HG02642 (cell line): ENCODE results near the gene EDARADD.
"Not testable (repeated sequence)": the region's sequence is repeated elsewhere in the genome, so short reads cannot be mapped to it uniquely, and the experiment has no call there.

ENCODE experiments used
- ATAC-seq: cut with Tn5 transposase; IDR thresholded peaks from one replicate; pipeline ENCODE4 v1.9.1; 2021; ENCODE audit warnings: mild to moderate bottlenecking; ENCODE audit not compliant: unreplicated experiment, poor library complexity

The EDARADD gene

GRCh38 chr1:236426215-236426614 lies 32.1 kb downstream of the EDARADD start:
- ATAC-seq = no peak

- ATAC-seq = no peak
These were observed 35.7 kb downstream of the EDARADD start for GRCh38 chr1:236429715-236430274.

GRCh38 chr1:236433819-236434315 lies 39.8 kb downstream of the EDARADD start:
- no peak for ATAC-seq

- ATAC-seq = no peak
These were observed 44.5 kb downstream of the EDARADD start for GRCh38 chr1:236438614-236439013.

- no peak for ATAC-seq
These were observed 46.3 kb downstream of the EDARADD start for GRCh38 chr1:236440373-236440772.

- ATAC-seq = no peak
These were observed 56.7 kb downstream of the EDARADD start for GRCh38 chr1:236450779-236451178.

GRCh38 chr1:236451796-236452373 lies 57.8 kb downstream of the EDARADD start:
- peak; percentile 69 for ATAC-seq

GRCh38 chr1:236455243-236455642 lies 61.2 kb downstream of the EDARADD start:
- ATAC-seq = no peak

GRCh38 chr1:236457775-236458174 lies 63.7 kb downstream of the EDARADD start:
- ATAC-seq = peak; percentile 65

- no peak for ATAC-seq
These were observed 64.9 kb downstream of the EDARADD start for GRCh38 chr1:236458996-236459395.

GRCh38 chr1:236460103-236460502 lies 66.0 kb downstream of the EDARADD start:
- no peak for ATAC-seq

GRCh38 chr1:236464197-236464596 lies 70.1 kb downstream of the EDARADD start:
- not testable (repeated sequence) for ATAC-seq

- ATAC-seq = peak; percentile 55
These were observed 71.3 kb downstream of the EDARADD start for GRCh38 chr1:236465231-236465958.

- ATAC-seq = peak; percentile 91
These were observed 71.8 kb downstream of the EDARADD start for GRCh38 chr1:236465959-236466303.

- no peak for ATAC-seq
These were observed 73.2 kb downstream of the EDARADD start for GRCh38 chr1:236467327-236467641.

- no peak for ATAC-seq
These were observed 74.5 kb downstream of the EDARADD start for GRCh38 chr1:236468625-236469024.

GRCh38 chr1:236469466-236469865 lies 75.4 kb downstream of the EDARADD start:
- ATAC-seq = no peak

GRCh38 chr1:236471096-236471495 lies 77.0 kb downstream of the EDARADD start:
- ATAC-seq = no peak

GRCh38 chr1:236471653-236472052 lies 77.6 kb downstream of the EDARADD start:
- no peak for ATAC-seq

GRCh38 chr1:236472850-236473788 lies 79.0 kb downstream of the EDARADD start:
- ATAC-seq = no peak

- ATAC-seq = no peak
These were observed 81.9 kb downstream of the EDARADD start for GRCh38 chr1:236476019-236476418.
